ENCODE results near the gene PDK1.

Gene PDK1

DNA sequence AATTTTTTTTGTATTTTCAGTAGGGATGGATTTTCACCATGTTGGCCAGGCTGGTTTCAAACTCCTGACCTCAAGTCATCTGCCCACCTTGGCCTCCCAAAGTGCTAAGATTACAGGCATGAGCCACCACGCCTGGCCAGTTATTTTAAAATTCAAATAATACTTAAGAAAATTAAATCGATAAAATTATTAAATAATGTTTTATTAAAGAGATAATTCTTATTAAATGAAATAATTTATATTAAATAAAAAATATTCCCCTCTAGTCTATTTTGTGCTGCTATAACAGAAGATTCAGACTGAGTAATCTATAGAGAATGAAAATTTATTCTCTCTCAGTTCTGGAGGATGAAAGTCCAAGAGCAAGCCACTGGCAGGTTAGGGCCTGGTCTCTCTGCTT, 61.2 kb downstream of the PDK1 start:
- peaks cover 7% of the 10 kb centered on the region for H3K9me3 Mint-ChIP-seq
- H3K4me3 Mint-ChIP-seq: no peak overlapping the region
- no peak overlapping the region for H3K27ac Mint-ChIP-seq
- H3K4me1 Mint-ChIP-seq: no peaks in the 10 kb centered on the region
- no peaks in the 10 kb centered on the region for H3K27me3 Mint-ChIP-seq (ENCODE audit: low read depth, poor library complexity)
- TF ChIP-seq, protein P1, sequence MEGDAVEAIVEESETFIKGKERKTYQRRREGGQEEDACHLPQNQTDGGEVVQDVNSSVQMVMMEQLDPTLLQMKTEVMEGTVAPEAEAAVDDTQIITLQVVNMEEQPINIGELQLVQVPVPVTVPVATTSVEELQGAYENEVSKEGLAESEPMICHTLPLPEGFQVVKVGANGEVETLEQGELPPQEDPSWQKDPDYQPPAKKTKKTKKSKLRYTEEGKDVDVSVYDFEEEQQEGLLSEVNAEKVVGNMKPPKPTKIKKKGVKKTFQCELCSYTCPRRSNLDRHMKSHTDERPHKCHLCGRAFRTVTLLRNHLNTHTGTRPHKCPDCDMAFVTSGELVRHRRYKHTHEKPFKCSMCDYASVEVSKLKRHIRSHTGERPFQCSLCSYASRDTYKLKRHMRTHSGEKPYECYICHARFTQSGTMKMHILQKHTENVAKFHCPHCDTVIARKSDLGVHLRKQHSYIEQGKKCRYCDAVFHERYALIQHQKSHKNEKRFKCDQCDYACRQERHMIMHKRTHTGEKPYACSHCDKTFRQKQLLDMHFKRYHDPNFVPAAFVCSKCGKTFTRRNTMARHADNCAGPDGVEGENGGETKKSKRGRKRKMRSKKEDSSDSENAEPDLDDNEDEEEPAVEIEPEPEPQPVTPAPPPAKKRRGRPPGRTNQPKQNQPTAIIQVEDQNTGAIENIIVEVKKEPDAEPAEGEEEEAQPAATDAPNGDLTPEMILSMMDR (IDR thresholded peaks at IDR 0.05): no peak
- DNase-seq: no peak
- peaks cover 36% of the 10 kb centered on the region for H3K36me3 Mint-ChIP-seq (ENCODE audit: low read depth)

GRCh38 chr2:172623249-172623965, 67.5 kb downstream of the PDK1 start:
- Mint-ChIP-seq H3K36me3 (ENCODE audit: low read depth) (peaks cover 67% of the 10 kb centered on the region), H3K27ac (no peak overlapping the region), H3K4me1 (no peaks in the 10 kb centered on the region), H3K4me3 (no peak overlapping the region), H3K27me3 (ENCODE audit: low read depth, poor library complexity) (peaks cover 4% of the 10 kb centered on the region), H3K9me3 (peaks cover 35% of the 10 kb centered on the region)
- TF ChIP-seq, protein P1 (IDR thresholded peaks at IDR 0.05): no peak
- DNase-seq: no peak

DNA sequence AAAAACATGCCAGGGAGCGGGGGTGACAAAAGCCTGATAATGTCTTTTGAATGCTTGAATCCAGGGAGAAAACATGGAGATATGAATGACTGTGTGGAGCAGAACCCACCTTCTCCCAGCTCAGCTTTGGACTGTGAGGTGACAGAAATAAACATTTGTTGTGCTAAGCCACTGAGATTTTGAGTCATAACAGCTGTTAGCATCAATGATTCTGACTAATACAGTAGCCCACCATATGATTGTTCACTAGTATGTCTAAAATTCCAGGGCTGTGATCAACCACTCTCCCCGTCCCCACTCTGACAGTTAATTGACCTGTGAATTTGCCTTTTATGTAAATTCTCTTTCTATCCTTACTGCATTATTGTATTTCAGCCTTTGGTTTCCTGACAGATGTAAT, 69.1 kb downstream of the PDK1 start:
- Mint-ChIP-seq H3K36me3 (ENCODE audit: low read depth) (peaks cover 78% of the 10 kb centered on the region), H3K27ac (no peak overlapping the region), H3K9me3 (peaks cover 35% of the 10 kb centered on the region), H3K4me3 (no peak overlapping the region), H3K4me1 (no peaks in the 10 kb centered on the region), H3K27me3 (ENCODE audit: low read depth, poor library complexity) (peaks cover 4% of the 10 kb centered on the region)
- TF ChIP-seq, protein P1 (IDR thresholded peaks at IDR 0.05): no peak
- DNase-seq: no peak

DNA sequence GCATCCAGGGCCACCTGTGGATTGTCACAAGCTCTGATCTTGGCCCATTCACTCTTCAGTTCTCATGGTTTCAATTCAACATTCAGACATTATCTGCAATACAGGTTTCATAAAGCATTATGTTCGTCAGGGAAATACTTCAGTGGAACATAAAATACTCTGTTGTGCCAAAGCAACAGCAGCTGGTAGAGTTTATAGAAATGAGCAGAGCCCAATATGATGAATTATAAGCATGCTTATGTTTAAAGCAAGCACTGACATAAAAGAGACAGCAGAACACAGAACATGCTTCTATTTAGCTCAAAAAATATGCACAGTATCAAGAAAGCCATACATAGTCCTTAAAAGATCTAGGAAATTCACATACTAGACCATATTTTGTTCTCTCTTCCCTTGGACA, 71.3 kb downstream of the PDK1 start:
- H3K27me3 Mint-ChIP-seq (ENCODE audit: low read depth, poor library complexity): peaks cover 4% of the 10 kb centered on the region
- no peaks in the 10 kb centered on the region for H3K4me1 Mint-ChIP-seq
- peaks cover 28% of the 10 kb centered on the region for H3K9me3 Mint-ChIP-seq
- no peak overlapping the region for H3K27ac Mint-ChIP-seq
- TF ChIP-seq, protein P1 (IDR thresholded peaks at IDR 0.05): no peak
- no peak overlapping the region for H3K4me3 Mint-ChIP-seq
- DNase-seq: no peak
- H3K36me3 Mint-ChIP-seq (ENCODE audit: low read depth): peaks cover 88% of the 10 kb centered on the region

GRCh38 chr2:172628085-172628484, 72.2 kb downstream of the PDK1 start:
- TF ChIP-seq, protein P1 (IDR thresholded peaks at IDR 0.05): no peak
- no peaks in the 10 kb centered on the region for H3K4me1 Mint-ChIP-seq
- peaks cover 25% of the 10 kb centered on the region for H3K9me3 Mint-ChIP-seq
- no peak for DNase-seq
- H3K27me3 Mint-ChIP-seq (ENCODE audit: low read depth, poor library complexity): peaks cover 4% of the 10 kb centered on the region
- H3K4me3 Mint-ChIP-seq: no peak overlapping the region
- no peak overlapping the region for H3K27ac Mint-ChIP-seq
- H3K36me3 Mint-ChIP-seq (ENCODE audit: low read depth): peaks cover 89% of the 10 kb centered on the region

DNA sequence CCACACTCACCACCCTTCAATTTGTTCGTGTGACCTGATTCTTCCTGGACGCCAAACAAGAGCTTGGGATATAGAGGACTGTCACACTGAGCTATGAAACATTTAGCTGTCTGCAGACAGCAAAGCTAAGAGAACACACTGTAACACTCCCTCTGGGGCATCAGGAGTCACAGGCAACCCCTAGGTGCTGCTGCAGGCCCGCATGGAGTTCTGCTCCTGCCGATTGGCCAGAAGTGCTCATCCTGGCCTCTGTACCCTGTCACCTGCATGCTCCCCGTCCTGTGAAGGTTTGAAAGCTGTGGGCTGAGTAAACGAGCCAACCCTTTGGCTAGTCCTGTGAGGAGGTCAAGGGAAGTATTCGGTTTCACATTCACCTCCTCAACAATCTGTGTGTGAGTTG, 73.7 kb downstream of the PDK1 start:
- TF ChIP-seq, protein P1 (IDR thresholded peaks at IDR 0.05): no peak
- no peak for DNase-seq
- H3K27ac Mint-ChIP-seq: peak overlapping the region; percentile 60
- H3K4me1 Mint-ChIP-seq: no peaks in the 10 kb centered on the region
- H3K36me3 Mint-ChIP-seq (ENCODE audit: low read depth): peaks cover 74% of the 10 kb centered on the region
- H3K9me3 Mint-ChIP-seq: peaks cover 10% of the 10 kb centered on the region
- peaks cover 1% of the 10 kb centered on the region for H3K27me3 Mint-ChIP-seq (ENCODE audit: low read depth, poor library complexity)
- H3K4me3 Mint-ChIP-seq: no peak overlapping the region
